HepG2 (cell line): ENCODE measurements around the gene TTYH2. TPM values are rescaled to one million over a fixed set of nuclear protein-coding genes. Genes with fewer than 3 reads are reported as not detected.

Experiments
- AHR ChIP-seq: IDR thresholded peaks from 2 replicates; pipeline ENCODE4 v1.6.1; 2018; ENCODE audit warnings: missing genetic modification reagents, missing compliant biosample characterization
- ARID2 ChIP-seq: sonication (generic); formaldehyde crosslinking; IDR thresholded peaks from 2 replicates; pipeline ENCODE4 v1.8.1; 2022; ENCODE audit warnings: mild to moderate bottlenecking, missing genetic modification reagents, borderline replicate concordance
- FLYWCH1 ChIP-seq: sonication (generic); formaldehyde crosslinking; IDR thresholded peaks from 2 replicates; pipeline ENCODE4 v1.8.1; 2023; ENCODE audit warnings: mild to moderate bottlenecking, missing genetic modification reagents
- ISL2 ChIP-seq: sonication (generic); formaldehyde crosslinking; IDR thresholded peaks from 2 replicates; pipeline ENCODE4 v1.5.0; 2020; ENCODE audit warnings: missing genetic modification reagents
- JARID2 ChIP-seq: sonication (generic); formaldehyde crosslinking; IDR thresholded peaks from 2 replicates; pipeline ENCODE4 v1.8.1; 2023; ENCODE audit warnings: missing genetic modification reagents, inconsistent platforms; ENCODE audit not compliant: insufficient replicate concordance
- KLF16 ChIP-seq, 2 experiments: sonication (generic) in 1 of 2; formaldehyde crosslinking in 1 of 2; IDR thresholded peaks; 2 replicates each; pipeline versions ENCODE4 v1.6.1 to v1.8.0; 2016 to 2023; ENCODE audit warnings: missing genetic modification reagents in 2 of 2, missing compliant biosample characterization in 1 of 2
- MXI1 ChIP-seq: IDR thresholded peaks from 3 replicates; pipeline ENCODE4 v1.6.1; 2012; ENCODE audit warnings: low read depth, low read length, inconsistent platforms, borderline replicate concordance
- REST ChIP-seq, 2 experiments: IDR thresholded peaks; 2 replicates each; pipeline ENCODE4 v1.6.1; 2011 to 2012; ENCODE audit warnings: low read length in 2 of 2, borderline replicate concordance in 1 of 2, low read depth in 1 of 2, mild to moderate bottlenecking in 1 of 2, moderate library complexity in 1 of 2
- SMAD3 ChIP-seq: sonication (generic); formaldehyde crosslinking; IDR thresholded peaks from 2 replicates; pipeline ENCODE4 v1.4.0; 2020; ENCODE audit warnings: missing genetic modification reagents
- SP4 ChIP-seq: sonication (generic); formaldehyde crosslinking; IDR thresholded peaks from 2 replicates; pipeline ENCODE4 v1.8.1; 2023; ENCODE audit warnings: mild to moderate bottlenecking, missing genetic modification reagents
- SUZ12 ChIP-seq: fragments of 150-350 bp; IDR thresholded peaks from 2 replicates; pipeline ENCODE4 v1.6.1; 2014; ENCODE audit warnings: low read depth, low read length
- TBP ChIP-seq: sonication (generic); formaldehyde crosslinking; IDR thresholded peaks from 2 replicates; pipeline ENCODE4 v1.5.0; 2020; ENCODE audit warnings: missing genetic modification reagents
- ZNF235 ChIP-seq: sonication (generic); formaldehyde crosslinking; IDR thresholded peaks from 2 replicates; pipeline ENCODE4 v1.8.1; 2023; ENCODE audit warnings: mild to moderate bottlenecking, missing genetic modification reagents, borderline replicate concordance
- ZNF580 ChIP-seq: IDR thresholded peaks from 2 replicates; pipeline ENCODE4 v1.6.1; 2016; ENCODE audit warnings: low read depth, borderline replicate concordance
- polyA plus RNA-seq, 8 experiments: library from polyadenylated mRNA; depleted of rRNA in 3 of 8; stranded (reverse) in 7 of 8; unstranded in 1 of 8; fragments of >200 nt; fragmentation: Illumina TruSeq in 4 of 8; extraction: Trizol in 4 of 8; gene quantifications; 2 replicates each; pipeline versions ENCODE4 v1.2.1 to v1.2.3, GENCODE V29; 2011 to 2016; ENCODE audit warnings: low read depth in 4 of 8, missing spikeins in 1 of 8, mixed read lengths in 1 of 8; ENCODE audit not compliant: insufficient read depth in 1 of 8
- total RNA-seq, 5 experiments: library from RNA; depleted of rRNA; stranded (reverse); fragments of >200 nt; fragmentation: Illumina TruSeq; extraction: Trizol; gene quantifications; 2 replicates each; pipeline ENCODE4 v1.2.3, GENCODE V29; 2016; ENCODE audit warnings: low read depth in 1 of 5
- TF ChIP-seq, protein P1 (sequence below): IDR thresholded peaks from 2 replicates; pipeline ENCODE4 v1.6.1; 2016; ENCODE audit warnings: control low read depth
- TF ChIP-seq, protein P2 (sequence below): sonication (generic); formaldehyde crosslinking; IDR thresholded peaks from 2 replicates; pipeline ENCODE4 v1.8.0; 2022; ENCODE audit warnings: mild to moderate bottlenecking, missing genetic modification reagents, moderate library complexity
- TF ChIP-seq, protein P3 (sequence below): sonication (generic); formaldehyde crosslinking; IDR thresholded peaks from 2 replicates; pipeline ENCODE4 v1.4.0; 2020; ENCODE audit warnings: low read depth, mild to moderate bottlenecking, missing genetic modification reagents
- TF ChIP-seq, protein P4 (sequence below): sonication (generic); formaldehyde crosslinking; IDR thresholded peaks from 2 replicates; pipeline ENCODE4 v1.9.0; 2022; ENCODE audit warnings: missing genetic modification reagents, mild to moderate bottlenecking, borderline replicate concordance

TTYH2 gene
- total and polyA plus RNA-seq, 2 of the 13 experiments (the other 11 are each of a cell fraction or from before 2014, with no cell fraction given): 0.77 to 0.96 TPM

DNA sequence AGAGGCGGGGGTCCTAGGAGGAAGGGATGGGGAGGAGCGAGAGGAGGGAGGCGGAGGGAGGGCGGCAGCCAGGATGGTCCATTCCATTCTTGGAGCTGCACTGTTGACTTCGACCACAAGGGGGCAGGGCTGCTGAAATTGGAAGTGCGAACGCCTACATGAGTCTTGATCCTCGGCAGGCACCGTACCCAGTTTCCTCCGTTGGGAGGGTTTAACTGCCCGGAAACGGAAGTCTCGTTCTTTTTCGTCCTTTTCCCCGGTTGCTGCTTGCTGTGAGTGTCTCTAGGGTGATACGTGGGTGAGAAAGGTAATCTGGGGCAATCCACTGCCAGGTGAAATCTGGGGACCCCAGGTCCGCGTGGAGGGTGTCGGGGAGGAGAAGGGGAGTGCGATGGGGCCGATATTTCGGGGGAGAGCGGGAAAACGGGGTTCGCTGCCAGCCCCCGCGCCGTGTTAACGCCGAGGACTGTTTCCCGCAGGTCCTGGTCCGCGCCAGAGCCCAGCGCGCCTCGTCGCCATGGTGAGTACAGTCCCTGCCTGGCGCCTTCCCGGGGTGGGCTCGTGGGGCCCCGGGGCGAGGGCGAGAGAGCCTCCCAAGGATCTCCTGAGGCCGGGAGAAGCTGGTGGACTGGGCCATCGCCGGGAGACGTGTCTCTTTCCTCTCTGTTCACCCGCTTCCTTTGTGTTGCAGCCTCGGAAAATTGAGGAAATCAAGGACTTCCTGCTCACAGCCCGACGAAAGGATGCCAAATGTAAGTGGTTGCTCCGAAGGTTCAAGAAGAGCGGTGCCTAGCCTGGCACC, 9.7 kb upstream of the TTYH2 start, which contains the start of gene RPL38 (continued):
- TF ChIP-seq ZNF235 (peak; percentile 95), FLYWCH1 (peak; percentile 49; the same call in 1 of the 2 replicates), SP4 (CRISPR knock-in tag) (peak; percentile 90), REST (IDR thresholded peaks at IDR 0.05; ENCODE audit: borderline replicate concordance in 1 of 2, low read depth in 1 of 2, low read length in 2 of 2) (peak in 1 of 2 experiments; percentile 83; a peak in 2 of 4 replicates), SUZ12 (0 out of 2 replicates have a peak, but pooled peaks have one; percentile 7), KLF16 (CRISPR knock-in tag; IDR thresholded peaks at IDR 0.05) (peak; percentile 71 to 99; a peak in 2 of 4 replicates), ISL2 (CRISPR knock-in tag) (peak; percentile 82), ARID2 (CRISPR knock-in tag) (no peak), AHR (CRISPR knock-in tag) (0 out of 2 replicates have a peak, but pooled peaks have one; percentile 42), TBP (CRISPR knock-in tag) (no peak), ZNF580 (CRISPR knock-in tag) (peak; percentile 93; the same call in 1 of the 2 replicates), MXI1 (peak; percentile 77; the same call in 2 of the 3 replicates), SMAD3 (CRISPR knock-in tag) (peak; percentile 98), JARID2 (CRISPR knock-in tag) (peak; percentile 58)
- TF ChIP-seq, protein P1, sequence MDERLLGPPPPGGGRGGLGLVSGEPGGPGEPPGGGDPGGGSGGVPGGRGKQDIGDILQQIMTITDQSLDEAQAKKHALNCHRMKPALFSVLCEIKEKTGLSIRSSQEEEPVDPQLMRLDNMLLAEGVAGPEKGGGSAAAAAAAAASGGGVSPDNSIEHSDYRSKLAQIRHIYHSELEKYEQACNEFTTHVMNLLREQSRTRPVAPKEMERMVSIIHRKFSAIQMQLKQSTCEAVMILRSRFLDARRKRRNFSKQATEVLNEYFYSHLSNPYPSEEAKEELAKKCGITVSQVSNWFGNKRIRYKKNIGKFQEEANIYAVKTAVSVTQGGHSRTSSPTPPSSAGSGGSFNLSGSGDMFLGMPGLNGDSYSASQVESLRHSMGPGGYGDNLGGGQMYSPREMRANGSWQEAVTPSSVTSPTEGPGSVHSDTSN (CRISPR knock-in tag): no peak
- TF ChIP-seq, protein P2, sequence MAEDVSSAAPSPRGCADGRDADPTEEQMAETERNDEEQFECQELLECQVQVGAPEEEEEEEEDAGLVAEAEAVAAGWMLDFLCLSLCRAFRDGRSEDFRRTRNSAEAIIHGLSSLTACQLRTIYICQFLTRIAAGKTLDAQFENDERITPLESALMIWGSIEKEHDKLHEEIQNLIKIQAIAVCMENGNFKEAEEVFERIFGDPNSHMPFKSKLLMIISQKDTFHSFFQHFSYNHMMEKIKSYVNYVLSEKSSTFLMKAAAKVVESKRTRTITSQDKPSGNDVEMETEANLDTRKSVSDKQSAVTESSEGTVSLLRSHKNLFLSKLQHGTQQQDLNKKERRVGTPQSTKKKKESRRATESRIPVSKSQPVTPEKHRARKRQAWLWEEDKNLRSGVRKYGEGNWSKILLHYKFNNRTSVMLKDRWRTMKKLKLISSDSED: no peak
- TF ChIP-seq, protein P3, sequence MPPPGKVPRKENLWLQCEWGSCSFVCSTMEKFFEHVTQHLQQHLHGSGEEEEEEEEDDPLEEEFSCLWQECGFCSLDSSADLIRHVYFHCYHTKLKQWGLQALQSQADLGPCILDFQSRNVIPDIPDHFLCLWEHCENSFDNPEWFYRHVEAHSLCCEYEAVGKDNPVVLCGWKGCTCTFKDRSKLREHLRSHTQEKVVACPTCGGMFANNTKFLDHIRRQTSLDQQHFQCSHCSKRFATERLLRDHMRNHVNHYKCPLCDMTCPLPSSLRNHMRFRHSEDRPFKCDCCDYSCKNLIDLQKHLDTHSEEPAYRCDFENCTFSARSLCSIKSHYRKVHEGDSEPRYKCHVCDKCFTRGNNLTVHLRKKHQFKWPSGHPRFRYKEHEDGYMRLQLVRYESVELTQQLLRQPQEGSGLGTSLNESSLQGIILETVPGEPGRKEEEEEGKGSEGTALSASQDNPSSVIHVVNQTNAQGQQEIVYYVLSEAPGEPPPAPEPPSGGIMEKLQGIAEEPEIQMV (CRISPR knock-in tag): peak; percentile 94
- TF ChIP-seq, protein P4, sequence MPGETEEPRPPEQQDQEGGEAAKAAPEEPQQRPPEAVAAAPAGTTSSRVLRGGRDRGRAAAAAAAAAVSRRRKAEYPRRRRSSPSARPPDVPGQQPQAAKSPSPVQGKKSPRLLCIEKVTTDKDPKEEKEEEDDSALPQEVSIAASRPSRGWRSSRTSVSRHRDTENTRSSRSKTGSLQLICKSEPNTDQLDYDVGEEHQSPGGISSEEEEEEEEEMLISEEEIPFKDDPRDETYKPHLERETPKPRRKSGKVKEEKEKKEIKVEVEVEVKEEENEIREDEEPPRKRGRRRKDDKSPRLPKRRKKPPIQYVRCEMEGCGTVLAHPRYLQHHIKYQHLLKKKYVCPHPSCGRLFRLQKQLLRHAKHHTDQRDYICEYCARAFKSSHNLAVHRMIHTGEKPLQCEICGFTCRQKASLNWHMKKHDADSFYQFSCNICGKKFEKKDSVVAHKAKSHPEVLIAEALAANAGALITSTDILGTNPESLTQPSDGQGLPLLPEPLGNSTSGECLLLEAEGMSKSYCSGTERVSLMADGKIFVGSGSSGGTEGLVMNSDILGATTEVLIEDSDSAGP (CRISPR knock-in tag): peak; percentile 93
